Activated T-cell treated with anti-CD3 and anti-CD28 coated beads for 4 hours (primary cell): Measurements from ENCODE around the gene MLLT3.
"Not testable (repeated sequence)": the region's sequence is repeated elsewhere in the genome, so short reads cannot be mapped to it uniquely, and the experiment has no call there.

ENCODE experiments used
- DNase-seq: peaks from one replicate; pipeline ENCODE4 v3.0.0-alpha.2; 2020

The MLLT3 gene

DNA sequence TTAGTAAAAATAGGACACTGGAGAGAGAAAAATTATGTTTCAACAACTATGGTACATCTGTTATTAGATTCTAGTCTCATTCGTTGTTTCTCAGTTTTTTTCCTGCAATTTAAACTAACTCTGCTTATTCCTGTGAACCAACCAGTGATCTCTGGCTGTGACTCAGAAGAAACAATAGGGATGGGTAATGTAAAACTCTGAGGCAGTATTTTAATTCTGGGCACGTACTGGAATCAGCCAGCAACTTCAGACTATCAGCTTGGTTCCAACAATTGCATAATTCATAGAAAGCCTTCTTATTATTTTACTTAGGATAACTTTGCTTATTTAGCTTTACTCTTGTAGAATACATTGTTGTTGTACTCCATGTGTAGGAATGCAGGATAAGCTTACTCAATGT, 28.8 kb downstream of the MLLT3 start:
- DNase-seq, result no peak

DNA sequence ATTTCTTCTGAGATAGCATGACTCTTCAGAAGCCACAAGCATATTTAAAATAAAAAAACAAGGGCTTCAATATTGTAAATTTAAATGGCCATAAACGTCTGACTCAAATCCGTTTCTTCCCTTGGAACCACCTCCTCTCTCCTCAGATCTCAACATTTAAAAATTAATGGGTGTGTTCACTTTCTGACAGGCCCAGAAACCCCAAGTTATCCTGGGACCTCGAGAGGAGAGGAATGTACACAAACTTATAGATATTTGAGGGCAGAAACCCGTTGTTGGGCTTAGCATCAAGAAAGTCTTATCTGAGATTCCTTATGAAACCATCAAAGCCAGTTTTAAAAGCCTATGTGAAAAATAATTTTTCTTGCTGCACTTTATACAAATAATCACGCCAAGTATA, 29.2 kb downstream of the MLLT3 start:
- DNase-seq, result no peak

DNA sequence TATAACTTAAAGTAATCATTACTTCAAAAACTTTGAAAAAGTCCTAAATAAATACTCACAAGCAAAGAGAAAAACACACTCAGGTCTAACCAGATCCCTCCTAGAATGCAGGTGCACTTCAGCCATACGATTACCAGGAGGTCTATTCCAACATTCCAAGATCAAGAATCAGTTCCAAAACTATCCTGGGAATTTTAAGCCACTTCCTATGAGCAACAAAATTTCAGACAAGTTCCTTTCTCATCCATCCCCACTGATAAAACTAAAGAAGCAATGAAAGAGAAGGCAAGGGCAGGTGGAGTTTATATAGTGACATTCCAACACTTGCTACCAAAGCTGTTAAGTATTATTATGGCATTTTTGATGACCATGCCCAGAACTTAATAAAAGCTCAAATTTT, 29.6 kb downstream of the MLLT3 start:
- no peak for DNase-seq

DNA sequence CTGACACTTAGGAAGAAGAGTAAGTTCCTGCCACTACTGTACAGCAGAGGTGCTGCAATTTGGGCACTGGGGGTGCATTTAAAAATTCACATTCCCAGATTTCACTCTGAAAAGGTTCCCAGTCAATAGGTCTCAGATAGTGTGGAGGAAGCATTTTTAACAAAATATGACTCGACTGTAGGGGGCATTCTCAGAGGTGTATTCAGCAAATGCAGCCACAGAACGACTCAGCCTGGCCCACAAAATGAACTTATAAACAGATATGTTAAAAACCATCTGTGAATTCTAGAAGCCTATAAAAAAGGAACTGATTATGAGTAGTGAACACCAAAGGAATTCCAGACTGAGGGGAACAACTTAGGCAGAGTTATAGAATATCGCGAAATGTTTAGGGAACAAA, 31.1 kb downstream of the MLLT3 start:
- DNase-seq, result no peak

DNA sequence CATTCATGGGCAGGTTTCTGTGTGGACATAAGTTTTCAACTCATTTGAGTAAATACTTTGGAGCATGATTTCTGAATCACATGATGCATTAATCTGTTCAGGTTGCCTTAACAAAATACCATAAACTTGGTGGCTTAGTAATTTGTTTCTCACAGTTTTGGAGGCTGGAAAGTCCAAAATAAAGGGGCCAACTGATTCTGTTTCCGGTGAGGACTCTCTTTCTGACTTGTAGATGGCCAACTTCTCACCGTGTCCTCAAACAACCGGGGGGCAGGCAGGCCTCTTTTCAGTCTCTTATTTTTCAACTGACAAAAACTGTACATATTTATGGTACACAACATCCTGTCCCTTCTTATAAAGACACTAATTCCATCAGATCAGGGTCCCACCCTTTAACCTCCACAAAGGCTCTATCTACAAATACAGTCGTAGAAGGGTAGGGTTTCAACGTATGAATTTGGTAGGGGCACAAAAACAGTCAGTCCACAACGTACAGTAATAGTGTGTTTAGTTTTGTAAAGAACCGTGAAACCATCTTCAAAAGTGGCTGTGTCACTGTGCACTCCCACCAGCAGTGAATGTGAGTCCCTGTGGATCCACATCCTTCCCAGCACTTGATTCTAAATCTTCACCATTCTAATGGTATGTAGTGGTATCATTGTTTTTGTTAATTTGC, 37.2 kb downstream of the MLLT3 start:
- no peak for DNase-seq

DNA sequence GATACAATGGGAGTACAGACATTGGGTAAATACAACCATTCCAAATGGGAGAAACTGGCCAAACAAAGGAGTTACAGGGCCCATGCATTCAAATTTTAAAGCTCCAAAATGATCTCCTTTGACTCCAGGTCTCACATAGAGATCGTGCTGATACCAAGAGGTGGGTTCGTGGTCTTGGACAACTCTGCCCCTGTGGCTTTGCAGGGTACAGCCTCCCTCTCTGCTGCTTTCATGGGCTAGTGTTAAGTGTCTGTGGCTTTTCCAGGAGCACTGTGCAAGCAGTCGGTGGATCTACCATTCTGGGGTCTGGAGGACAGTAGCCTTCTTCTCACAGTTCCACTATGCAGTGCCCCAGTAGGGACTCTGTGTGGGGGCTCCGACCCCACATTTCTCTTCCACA, 39.2 kb downstream of the MLLT3 start:
- DNase-seq, result not testable (repeated sequence)

DNA sequence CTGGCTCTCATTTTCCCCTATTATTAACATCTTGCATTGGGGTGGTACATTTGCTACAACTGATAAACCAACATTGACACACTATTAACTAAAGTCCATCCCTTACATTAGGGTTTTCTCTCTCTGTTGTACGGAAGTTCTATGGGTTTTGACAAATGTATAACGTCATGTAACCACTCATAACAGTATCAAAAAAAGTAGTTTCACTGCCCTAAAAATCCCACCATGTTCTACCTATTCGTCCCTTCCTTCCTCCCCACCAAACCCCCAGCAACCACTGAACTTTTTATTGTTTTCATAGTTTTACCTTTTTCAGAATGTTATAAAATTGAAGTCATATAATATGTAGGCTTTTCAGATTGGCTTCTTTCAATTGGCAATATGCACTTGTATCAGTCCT, 40.1 kb downstream of the MLLT3 start:
- no peak for DNase-seq

DNA sequence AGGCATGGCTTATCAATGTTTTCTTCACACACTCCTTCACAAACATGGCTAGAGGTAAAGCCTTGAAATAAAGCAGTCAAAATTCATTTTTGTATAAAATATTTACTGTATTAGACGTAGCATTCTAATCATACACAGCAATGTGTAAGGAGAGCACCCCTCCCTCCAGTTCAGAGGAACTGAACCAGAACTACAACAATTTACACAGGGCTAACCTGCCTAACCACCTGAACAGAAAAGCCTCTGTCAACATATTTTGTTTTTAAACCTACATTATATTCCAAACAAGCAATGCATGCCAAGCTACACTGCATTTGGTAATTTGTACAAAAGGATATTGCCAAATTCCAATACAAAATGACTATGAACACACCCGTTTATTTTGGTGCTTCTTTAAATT, 41.6 kb downstream of the MLLT3 start:
- DNase-seq, result no peak

DNA sequence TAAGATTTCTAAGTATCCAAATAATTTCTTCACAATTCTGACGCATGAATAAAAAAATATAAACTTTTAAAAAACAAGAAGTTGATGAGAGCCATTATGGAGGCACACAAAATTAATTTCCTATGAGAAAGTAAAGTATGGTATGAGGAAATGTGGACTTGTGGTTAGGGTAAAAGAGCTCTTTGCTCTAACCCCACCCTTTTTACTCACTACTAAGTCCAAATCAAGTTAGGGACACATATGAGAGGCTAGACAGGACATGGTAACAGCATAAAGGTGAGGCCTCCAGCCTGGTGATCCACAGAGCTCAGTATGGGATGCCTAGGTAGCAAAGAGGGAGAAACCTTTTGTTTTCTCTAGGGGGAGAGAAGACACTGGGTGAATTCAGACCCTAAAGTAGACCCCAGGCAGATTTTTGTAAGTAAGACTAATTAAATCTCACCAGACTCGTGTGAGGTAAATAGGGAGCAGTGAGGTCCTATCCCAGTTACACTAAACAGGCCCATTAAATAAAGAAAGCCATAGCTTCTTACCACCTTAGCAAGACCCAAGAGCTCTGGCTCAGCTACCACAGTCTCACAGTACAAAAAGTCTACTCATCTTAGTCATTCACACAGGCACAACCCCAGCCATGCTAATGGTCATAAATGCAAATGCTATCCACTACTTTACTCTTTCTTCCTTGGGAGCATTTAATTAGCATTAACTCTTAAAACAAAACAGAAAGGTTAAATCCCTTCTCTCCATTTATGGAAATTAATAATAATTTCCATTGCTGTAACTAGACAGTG, 42.6 kb downstream of the MLLT3 start:
- DNase-seq, result no peak

DNA sequence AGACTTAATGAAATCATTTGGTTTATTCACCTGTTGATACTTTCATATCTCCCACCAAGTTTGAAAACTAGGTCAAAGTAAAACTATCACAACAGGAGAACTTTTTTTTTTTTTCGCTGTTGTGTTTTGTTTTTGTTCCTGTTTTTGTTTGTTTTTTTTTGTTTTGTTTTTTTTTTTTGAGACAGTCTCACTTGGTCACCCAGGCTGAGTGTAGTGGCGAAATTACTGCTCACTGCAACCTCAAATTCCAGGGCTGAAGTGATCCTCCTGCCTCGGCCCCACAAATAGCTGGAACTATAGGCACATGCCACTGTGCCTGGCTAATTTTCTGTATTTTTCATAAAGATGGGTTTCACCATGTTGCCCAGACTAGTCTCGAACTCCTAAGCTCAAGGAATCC, 49.3 kb downstream of the MLLT3 start:
- no peak for DNase-seq

DNA sequence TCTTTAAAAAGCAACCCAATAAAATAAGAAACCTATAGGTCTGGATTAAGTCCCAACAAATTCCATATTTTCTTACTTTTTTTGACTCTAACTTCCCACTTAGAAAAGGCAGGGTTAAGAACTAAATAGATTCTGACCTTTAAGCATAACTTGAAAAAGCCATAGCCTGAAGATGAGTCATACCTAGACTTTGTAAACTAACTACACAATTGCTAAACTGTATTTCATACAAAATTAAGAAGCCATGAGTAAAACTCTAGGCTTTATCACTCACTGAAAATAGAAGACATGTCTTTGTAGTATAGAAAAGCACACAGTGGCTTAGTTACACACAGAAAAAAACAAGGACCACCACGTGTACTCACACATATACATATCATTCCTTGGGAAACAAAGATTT, 51.5 kb downstream of the MLLT3 start:
- no peak for DNase-seq

DNA sequence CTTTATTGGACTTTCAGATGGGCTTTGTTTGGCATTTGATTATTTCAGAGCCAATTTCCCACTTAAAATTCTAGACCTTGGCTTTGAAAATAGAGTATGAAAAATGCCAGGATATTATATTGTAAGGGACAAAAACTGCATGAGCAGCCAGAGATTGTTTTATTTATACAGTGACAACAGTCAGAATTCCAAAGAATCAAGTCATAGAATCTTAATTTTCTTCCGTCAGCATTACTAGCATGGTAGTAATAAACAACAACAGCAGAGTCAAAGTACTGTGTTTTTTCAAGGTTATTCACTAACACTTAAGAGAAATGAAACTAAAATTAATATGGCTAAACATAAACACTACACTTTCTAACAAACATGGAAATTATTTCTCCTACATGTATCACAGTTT, 52.2 kb downstream of the MLLT3 start:
- no peak for DNase-seq

DNA sequence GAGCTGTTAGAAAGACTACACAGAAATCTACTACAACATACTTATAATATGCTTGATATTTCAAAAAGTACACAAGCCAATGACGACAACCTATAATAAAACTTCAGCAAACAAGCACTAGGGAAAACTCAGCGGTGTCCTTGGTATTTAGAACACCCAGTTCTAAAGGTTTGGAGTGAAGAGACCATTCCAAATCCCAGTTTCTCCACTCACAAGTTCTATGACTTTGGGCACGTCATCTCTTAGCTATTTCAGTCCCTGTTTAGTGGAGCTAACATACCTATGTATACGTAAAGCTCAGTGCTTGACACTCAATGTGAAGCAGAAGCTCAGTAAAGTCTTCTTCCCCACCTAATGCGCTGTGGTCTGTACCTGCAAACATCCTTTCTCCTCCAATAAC, 52.8 kb downstream of the MLLT3 start:
- DNase-seq, result no peak

DNA sequence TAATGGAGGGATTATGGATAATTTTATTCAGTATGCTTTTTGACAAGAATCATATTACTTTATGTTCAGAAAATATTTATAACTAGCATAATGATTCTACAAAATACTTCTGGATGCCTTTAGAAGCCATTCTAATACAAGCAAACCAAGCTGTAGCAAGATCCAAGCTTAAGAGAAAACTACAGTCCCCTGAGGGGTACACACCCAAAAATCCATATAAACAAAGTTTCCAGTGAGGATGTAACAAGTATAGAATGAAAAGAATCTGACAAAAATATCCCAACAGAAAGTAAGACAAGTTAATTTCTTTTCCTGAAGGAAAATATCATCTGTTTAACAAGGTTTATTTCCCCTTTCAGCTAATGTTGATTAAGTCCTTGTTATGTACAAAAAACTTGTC, 53.9 kb downstream of the MLLT3 start:
- DNase-seq, result no peak

DNA sequence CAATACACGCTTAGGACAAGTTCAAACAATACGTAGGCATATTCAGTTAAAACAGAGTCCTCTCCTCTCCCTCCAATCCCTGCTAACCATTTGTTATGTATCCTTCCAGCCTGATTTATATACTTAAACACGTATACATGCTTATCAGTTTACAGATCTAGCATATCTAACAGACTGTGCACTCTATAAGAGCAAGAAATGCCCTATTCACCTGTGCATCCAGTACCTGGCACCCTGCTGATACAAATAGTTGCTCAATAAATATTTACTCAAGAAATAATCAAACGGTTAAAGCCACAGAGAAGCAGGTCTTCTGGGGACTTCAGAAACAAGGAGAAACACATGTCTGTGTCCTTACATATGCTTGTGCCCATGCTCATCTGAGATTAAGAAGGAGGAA, 55.9 kb downstream of the MLLT3 start:
- DNase-seq, result no peak

DNA sequence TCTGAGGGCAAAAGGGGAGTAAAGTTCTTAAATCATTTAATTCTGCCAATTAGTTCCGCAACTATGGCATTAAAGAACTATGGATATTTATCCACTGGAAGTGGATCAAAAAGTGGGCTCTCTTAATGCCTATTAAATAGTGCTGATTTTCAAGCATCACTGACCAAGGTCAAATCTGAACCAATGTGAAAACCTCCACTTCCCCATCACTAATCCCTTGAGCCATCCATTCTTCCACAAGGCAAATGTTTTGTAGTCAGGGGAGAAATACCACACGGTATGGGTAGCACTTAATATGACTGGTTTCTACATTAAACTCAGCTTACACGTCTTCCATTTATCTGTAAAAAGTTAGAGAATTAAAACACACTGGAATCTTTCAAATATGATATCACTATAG, 57.6 kb downstream of the MLLT3 start:
- DNase-seq, result no peak

DNA sequence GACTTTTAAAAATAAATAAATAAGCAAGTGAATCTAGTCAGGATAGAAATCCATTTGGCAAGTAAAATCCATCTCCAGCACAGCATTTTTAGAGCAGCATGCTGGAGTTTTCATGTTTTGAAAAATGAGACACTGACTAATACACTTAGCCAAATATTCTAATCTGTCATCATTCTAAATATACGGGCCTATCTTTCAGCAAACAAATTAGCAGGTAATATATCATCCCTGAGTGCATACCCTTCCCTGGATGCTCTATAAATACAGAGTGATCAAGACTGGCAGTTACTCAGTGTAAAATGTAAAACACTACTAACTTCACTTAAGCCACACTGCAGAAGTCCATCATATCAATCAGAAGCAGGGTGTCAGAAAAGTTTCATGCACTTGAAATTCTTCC, 58.4 kb downstream of the MLLT3 start:
- DNase-seq, result no peak

DNA sequence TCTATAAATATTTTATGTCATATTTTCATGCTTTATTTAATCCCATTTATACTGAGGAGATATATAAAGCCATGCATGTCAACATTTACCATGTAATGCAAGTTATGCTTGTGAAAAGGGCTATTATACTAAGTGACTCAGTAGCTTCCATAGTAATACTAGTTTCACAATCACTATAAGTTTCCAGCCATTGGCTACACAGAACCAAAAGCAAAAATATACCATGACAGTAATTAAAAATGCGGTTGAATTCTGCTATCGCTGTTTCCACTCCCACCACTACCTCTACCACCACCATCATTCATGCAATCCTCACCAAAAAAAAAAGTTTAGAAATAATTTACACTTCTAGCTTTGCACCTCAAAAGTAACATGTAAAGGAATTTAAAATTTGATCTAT, 60.2 kb downstream of the MLLT3 start:
- no peak for DNase-seq

DNA sequence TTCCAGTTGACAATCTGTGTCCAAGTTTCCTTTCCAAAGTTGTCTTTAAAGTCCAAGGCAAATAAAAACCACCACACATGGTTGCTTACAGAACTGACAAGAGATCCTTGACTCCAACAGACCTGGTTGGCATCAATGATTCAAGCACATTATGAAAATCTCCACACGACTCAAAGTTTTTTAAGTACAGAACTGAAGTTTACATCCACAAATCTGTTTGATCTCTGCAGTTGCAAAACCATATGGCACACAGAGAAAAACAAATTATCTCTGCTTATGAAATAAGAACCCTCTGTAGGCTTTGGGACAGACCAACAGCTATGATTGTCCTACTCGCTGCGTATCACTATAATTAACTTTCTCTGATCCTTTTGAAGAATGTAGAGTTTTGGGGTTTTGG, 60.8 kb downstream of the MLLT3 start:
- no peak for DNase-seq

DNA sequence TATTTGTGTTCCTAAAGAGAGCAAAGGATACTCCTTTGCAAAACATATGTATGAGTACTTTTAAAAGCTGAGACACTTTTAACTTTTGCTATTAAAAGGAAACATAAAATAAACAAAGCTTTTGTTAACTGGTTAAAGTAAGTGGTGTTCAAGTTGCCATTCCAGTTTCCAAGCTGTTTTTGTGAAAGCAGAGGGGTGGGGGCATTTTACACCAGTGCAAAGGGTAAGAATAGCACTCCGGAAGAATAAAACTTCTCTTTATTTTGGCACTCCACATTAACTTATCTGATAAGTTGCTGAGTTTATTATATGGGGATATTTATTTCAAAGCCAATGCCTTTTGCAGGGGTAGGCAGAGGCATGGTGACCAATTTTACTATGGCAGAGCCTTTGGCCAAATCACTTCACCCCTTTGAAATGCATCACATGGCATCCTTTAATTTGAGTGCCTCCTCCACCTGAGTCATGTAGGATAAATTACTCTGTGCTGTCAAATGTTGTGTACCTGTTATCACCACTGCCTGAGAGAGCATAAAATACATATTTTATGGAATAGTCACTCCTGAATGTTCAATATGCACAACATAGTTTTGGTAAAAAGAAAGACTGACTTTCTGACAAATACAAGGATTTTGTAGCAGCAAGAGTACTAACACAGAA, 62.9 kb downstream of the MLLT3 start:
- DNase-seq, result no peak

DNA sequence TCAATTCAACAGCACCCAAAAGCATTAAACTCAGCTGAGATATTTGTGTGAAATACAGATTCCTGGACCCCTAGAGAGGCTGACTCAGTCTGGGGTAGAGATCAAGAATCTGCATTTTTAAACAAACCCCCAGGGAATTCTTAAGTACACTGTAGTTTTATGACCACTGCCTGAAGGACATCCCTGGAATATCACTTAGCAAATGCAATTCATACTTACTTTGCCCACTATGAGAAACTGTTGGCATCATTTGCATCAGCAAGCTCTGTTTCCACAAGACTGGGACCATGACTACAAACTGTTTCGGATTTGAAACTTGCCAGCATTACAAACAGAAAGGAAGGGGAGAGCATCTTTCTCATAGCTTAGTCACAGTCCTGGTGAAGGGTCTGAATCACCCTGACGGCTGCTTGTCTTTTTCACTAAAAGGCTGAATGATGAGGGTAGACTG, 63.7 kb downstream of the MLLT3 start:
- DNase-seq, result no peak

DNA sequence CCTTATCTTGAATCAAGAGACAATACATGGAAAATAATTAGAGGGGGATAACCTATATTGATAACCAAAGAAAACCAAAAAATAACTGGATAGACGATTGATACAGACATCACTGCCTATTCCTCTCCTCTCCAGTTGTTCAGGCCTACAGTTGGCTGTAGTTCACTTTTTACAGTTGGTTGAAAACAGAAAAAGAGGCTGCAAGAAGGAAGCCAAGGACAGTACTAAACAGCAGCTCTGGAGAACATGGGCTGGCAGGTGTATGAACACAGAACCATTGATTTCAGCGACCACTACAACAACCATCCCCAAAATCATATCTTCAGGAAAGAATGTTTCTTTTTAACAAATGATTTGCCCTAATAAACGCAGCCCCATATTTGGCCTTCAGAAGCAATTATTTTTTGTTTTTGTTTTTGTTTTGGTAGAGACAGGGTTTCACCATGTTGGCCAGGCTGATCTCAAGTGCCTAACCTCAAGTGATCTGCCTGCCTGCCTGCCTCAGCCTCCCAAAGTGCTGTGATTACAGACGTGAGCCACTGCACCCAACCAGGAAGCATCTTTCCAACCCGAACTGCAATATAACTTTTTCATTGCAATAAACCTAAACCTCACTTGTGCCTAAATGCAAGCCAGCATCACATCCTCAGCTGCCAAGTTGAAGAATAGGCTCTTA, 64.3 kb downstream of the MLLT3 start:
- DNase-seq, result no peak

DNA sequence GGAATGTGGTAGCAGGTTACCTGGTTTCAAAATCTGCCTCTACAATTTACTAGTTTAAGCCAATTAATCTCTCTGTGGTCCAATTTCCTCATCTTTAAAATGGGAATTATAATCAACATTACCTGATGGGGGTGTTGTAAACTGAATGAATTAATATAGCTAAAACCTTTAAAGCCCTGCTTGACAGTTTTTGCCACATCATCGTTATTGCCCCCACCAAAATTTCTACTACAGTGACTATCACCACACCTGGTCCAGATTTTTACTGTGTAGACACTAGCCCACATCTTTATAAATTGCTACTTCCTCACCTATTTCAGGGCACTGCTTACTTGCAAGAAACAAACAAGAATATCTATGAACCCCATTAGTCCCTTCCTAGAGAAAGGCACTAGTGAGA, 65.0 kb downstream of the MLLT3 start:
- no peak for DNase-seq
